Naive B cell (primary cell): Measurements from ENCODE around the gene DAAM2. TPM values are rescaled to one million over a fixed set of nuclear protein-coding genes. Genes with fewer than 3 reads are reported as not detected.

Source experiments
- ATAC-seq, 2 donors: fragments of 150-1000 bp; cut with Tn5 transposase; 2 replicates each; pipeline ENCODE4 v1.10.0; 2021; ENCODE audit warnings: low read depth in 2 of 2, mild to moderate bottlenecking in 2 of 2, moderate library complexity in 2 of 2
- DNase-seq: peaks from one replicate; pipeline ENCODE4 v3.0.0; 2022
- H3K27ac Mint-ChIP-seq, 6 donors: one replicate each; pipeline ENCODE4 v1.8.0; 2020 to 2022; ENCODE audit warnings: mild to moderate bottlenecking in 6 of 6, mixed read lengths in 6 of 6, moderate library complexity in 5 of 6, inconsistent platforms in 2 of 6
- H3K27me3 Mint-ChIP-seq, 3 donors: one replicate each; pipeline ENCODE4 v1.8.0; 2021 to 2022; ENCODE audit warnings: mixed read lengths in 3 of 3, mild to moderate bottlenecking in 1 of 3
- H3K36me3 Mint-ChIP-seq, 2 donors: one replicate each; pipeline ENCODE4 v1.8.0; 2020 to 2022; ENCODE audit warnings: mixed read lengths in 2 of 2, inconsistent platforms in 1 of 2, mild to moderate bottlenecking in 1 of 2
- H3K4me1 Mint-ChIP-seq, 3 donors: one replicate each; pipeline ENCODE4 v1.8.0; 2020 to 2022; ENCODE audit warnings: mixed read lengths in 3 of 3, inconsistent platforms in 1 of 3, mild to moderate bottlenecking in 1 of 3, moderate library complexity in 1 of 3
- H3K4me3 Mint-ChIP-seq, 8 donors: one replicate each; pipeline ENCODE4 v1.8.0; 2020 to 2022; ENCODE audit warnings: mild to moderate bottlenecking in 8 of 8, mixed read lengths in 8 of 8, moderate library complexity in 8 of 8, inconsistent platforms in 2 of 8
- H3K9me3 Mint-ChIP-seq, 7 donors: one replicate each; pipeline ENCODE4 v1.8.0; 2020 to 2022; ENCODE audit warnings: mixed read lengths in 7 of 7, mild to moderate bottlenecking in 5 of 7, inconsistent platforms in 2 of 7, moderate library complexity in 1 of 7
- polyA plus RNA-seq, 6 donors: library from polyadenylated mRNA; unstranded; fragments of 300-500 nt; fragmentation: Illumina TruSeq; gene quantifications; one replicate each; pipeline ENCODE4 v1.2.3, GENCODE V29; 2021; ENCODE audit warnings: low read depth in 6 of 6

The DAAM2 gene
- polyA plus RNA-seq, 6 donors from 2014 or later = not detected

DNA sequence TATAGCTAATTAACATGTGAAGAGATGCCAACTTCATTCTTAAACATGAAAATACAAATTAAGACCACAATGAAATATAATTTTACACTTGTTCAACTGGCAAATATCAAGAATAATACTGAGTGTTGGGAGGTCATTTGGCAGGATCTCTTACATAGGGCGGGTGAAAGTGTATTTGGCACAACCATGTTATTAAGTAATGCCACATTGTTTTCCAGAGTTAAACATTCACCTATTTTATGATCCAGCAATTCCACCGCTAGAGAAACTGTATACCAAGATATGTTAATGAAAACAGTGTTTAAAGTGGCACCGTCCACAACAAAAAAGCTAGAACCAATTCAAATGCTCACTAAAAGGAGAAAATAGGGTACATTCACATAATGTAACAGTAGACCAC, 128.0 kb downstream of the DAAM2 start:
- Mint-ChIP-seq H3K4me1 (no peaks in the 10 kb centered on the region), H3K36me3 (no peaks in the 10 kb centered on the region), H3K27me3 (peaks cover 4 to 10% (median 5%) of the 10 kb centered on the region in 3 donors), H3K4me3 (no peak overlapping the region), H3K27ac (no peak overlapping the region), H3K9me3 (no peaks in the 10 kb centered on the region)
- no peak for ATAC-seq
- DNase-seq = no peak

DNA sequence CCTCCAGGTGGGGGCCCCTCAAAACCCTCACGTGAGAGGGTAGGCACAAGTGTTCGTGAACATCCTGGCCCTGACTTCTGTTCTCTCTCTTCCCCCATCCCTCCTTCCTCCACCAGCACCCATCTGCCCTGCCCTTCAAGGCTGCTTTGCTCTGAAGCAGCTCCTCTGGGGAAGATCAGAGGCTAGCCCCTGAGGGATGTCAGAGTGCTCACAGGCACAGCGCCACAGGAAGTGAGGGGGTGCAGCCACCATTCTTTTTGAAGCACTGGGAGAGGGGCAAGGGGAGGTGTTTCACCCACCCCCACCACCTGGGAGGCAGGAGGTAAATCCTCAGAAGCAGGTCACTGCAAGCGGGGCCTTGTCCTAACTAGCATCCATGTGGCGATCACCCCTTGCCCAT, 130.6 kb downstream of the DAAM2 start:
- no peak for DNase-seq
- no peaks in the 10 kb centered on the region for H3K36me3 Mint-ChIP-seq
- H3K27me3 Mint-ChIP-seq = peaks cover 5 to 7% (median 5%) of the 10 kb centered on the region in 3 donors
- H3K4me1 Mint-ChIP-seq = no peaks in the 10 kb centered on the region
- peaks cover 0 to 4% (median 0%) of the 10 kb centered on the region in 7 donors for H3K9me3 Mint-ChIP-seq
- H3K4me3 Mint-ChIP-seq = peak overlapping the region in 1 of 8 donors; percentile 2
- no peak for ATAC-seq
- H3K27ac Mint-ChIP-seq = no peak overlapping the region

DNA sequence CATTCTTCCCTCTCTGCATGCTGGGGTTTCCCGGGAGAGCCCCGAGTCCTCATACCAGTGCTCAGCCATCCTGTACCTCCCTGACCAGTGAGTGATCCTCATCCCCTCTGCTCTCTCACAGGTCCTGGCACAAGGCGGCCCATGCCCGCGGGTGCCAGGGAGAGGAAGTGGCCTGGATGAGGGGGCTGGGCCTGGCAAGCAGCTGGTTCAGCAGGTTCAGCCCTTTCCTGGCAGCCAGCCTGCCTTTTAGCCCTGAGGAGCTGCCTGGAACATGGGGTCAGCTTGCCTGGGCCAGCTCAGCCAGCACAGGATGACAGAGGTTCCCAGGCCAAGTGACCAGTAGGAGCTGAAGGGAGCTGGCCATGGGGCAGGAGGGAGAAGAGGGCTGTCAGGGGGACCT, 131.2 kb downstream of the DAAM2 start:
- ATAC-seq (no peak), DNase-seq (no peak)
- no peaks in the 10 kb centered on the region for H3K36me3 Mint-ChIP-seq
- H3K27ac Mint-ChIP-seq = no peak overlapping the region
- H3K27me3 Mint-ChIP-seq = peaks cover 1 to 5% (median 3%) of the 10 kb centered on the region in 3 donors
- H3K4me3 Mint-ChIP-seq = no peak overlapping the region
- peaks cover 0 to 4% (median 0%) of the 10 kb centered on the region in 7 donors for H3K9me3 Mint-ChIP-seq
- no peaks in the 10 kb centered on the region for H3K4me1 Mint-ChIP-seq

DNA sequence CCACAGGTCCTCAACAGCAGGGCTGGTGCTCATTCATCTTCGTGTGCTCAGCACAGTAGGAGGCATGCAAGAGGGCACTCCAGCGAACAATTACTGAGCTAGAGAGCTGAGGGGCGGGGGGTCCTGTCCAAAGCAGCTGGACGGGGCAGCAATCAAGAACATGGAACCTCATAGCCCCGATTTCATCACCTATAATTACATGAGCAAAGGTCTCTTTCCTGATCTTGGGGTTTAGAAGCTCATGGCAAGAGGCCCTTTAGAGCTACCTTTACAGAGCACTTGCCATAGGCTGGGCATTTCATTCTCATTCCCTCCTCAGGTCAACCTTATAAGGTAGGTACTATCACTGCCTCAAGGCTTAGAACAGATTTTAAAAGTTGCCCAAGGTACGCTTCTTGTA, 131.7 kb downstream of the DAAM2 start:
- Mint-ChIP-seq H3K4me3 (no peak overlapping the region), H3K9me3 (peaks cover 0 to 4% (median 0%) of the 10 kb centered on the region in 7 donors), H3K36me3 (no peaks in the 10 kb centered on the region), H3K27ac (no peak overlapping the region), H3K4me1 (no peaks in the 10 kb centered on the region), H3K27me3 (peaks cover 1 to 5% (median 3%) of the 10 kb centered on the region in 3 donors)
- DNase-seq (no peak), ATAC-seq (no peak)

DNA sequence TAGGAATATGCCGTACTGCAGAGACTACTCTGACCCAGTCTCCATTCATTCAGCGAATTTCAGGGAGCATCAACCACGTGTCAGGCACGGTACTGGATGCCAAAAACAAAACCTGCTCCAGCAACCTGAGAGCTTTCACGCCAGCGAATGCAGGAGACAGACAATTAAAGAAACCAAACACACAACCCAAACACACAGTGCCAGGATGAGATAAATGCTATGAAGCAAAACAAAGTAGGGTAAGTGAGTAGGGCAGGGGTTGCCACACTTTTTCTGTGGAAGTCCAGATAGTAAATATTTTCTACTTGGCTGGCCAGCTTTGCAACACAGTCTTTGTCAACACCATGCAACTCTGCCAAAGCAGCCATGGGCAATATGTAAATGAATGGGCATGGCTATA, 132.1 kb downstream of the DAAM2 start:
- Mint-ChIP-seq H3K27me3 (peaks cover 3 to 8% (median 5%) of the 10 kb centered on the region in 3 donors), H3K4me3 (no peak overlapping the region)
- DNase-seq = no peak

DNA sequence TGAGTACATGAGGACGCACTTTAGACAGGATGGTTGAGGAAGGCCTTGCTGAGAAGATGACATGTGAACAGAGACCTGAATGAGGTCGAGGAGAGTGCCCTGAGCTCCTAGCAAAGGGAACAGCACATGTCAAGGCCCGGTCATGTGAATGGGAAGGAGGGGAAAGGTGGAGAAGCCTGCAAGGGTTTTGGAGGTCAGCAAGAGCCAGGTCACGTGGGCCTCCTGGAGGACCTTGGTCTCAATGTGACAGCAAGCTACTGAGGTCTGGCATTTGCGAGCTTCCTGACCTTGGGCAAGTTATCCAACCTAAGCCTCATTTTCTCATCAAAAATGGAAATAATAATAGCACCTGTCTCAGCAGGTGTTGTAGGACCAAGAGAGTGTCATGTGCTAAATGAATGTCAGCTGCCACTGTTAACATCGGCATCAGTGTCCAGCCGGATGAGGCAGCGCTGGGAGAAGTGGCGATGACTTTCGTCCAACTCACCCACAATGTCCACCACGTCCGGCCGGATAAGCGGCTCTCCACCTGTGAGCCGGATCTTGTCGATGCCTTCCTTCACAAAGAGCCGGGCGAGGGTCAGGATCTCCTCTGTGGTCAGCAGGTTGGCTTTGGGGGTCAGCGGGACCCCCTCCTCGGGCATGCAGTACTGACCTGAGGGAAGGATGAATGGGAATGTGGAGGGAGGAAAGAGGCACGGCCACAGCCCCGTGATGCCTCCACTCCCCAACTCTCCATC, 133.2 kb downstream of the DAAM2 start:
- no peak overlapping the region for H3K4me3 Mint-ChIP-seq
- peak overlapping the region in 1 of 6 donors; percentile 84 for H3K27ac Mint-ChIP-seq
- no peaks in the 10 kb centered on the region for H3K36me3 Mint-ChIP-seq
- peaks cover 0 to 4% (median 0%) of the 10 kb centered on the region in 7 donors for H3K9me3 Mint-ChIP-seq
- no peak for ATAC-seq
- H3K4me1 Mint-ChIP-seq = no peaks in the 10 kb centered on the region
- no peak for DNase-seq
- H3K27me3 Mint-ChIP-seq = peaks cover 3 to 15% (median 12%) of the 10 kb centered on the region in 3 donors

More for the DNA sequence above, 132.1 kb downstream of the DAAM2 start:
- Mint-ChIP-seq H3K27ac (no peak overlapping the region), H3K4me1 (no peaks in the 10 kb centered on the region), H3K9me3 (peaks cover 0 to 4% (median 0%) of the 10 kb centered on the region in 7 donors), H3K36me3 (no peaks in the 10 kb centered on the region)
- ATAC-seq = no peak

DNA sequence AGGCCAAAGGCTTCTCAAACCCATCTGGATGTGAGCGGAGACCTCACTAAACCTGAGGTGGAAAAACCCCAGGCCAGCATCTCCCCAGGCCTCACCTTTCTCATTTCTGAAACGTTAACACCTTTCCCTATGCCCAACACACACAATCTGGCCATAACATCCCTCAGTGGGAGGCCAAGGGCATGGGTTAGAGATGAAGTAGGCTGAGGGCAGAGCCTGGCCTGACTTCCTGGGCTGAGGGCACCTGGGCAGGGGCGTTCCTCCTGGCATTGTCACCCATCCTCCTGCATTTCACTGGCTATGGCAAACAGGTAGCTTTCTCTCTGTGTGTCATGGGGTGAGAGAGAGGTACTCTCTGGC, 133.7 kb downstream of the DAAM2 start:
- H3K27ac Mint-ChIP-seq = no peak overlapping the region

DNA sequence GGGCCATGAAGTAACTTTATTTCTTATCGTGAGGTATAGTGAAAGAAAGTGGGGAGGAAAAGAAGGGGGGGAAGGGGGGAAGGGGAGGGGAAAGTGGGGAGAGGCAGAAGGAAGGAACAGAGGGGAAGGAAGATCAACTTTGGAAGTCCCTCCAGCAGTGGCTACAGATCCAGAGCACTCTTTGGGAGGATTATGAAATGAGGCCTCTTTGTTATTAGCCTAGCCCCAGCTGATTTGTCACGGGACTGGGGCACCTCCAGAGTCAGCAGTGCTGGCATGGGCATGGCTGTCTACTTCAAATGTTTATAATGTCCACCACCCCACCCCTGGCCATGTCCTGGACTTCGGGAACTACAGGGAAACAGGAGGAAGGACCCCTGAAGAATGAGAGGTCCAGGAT, 134.5 kb downstream of the DAAM2 start:
- no peak for DNase-seq
- peaks cover 3 to 20% (median 15%) of the 10 kb centered on the region in 3 donors for H3K27me3 Mint-ChIP-seq
- ATAC-seq = no peak
- no peak overlapping the region for H3K27ac Mint-ChIP-seq
- H3K4me1 Mint-ChIP-seq = no peaks in the 10 kb centered on the region
- no peak overlapping the region for H3K4me3 Mint-ChIP-seq
- no peaks in the 10 kb centered on the region for H3K36me3 Mint-ChIP-seq
- H3K9me3 Mint-ChIP-seq = peaks cover 0 to 4% (median 0%) of the 10 kb centered on the region in 7 donors

More for the DNA sequence above, 133.7 kb downstream of the DAAM2 start:
- Mint-ChIP-seq H3K4me3 (no peak overlapping the region), H3K9me3 (peaks cover 0 to 4% (median 0%) of the 10 kb centered on the region in 7 donors), H3K36me3 (no peaks in the 10 kb centered on the region), H3K4me1 (no peaks in the 10 kb centered on the region), H3K27me3 (peaks cover 3 to 15% (median 12%) of the 10 kb centered on the region in 3 donors)
- DNase-seq (no peak), ATAC-seq (no peak)

DNA sequence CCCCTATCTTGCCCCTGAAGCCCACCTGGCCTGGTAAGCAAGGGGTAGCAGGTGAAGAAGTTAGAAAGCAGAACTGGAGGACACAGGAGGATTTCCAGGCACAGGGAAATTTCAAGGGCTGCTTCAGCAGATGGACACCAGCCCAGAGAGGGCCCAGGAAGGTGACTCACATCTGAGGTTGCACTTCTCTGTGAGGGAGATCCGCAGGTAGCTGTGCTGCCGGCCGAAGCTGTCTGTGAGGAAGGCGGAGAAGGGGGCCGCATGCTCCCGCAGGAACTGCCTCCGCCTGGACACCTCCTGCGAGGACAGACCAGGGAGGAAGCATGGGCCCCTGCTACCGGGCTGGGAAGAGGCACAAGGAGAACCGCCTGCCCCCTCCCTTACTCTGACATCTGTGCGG, 135.0 kb downstream of the DAAM2 start:
- Mint-ChIP-seq H3K36me3 (no peaks in the 10 kb centered on the region), H3K4me3 (no peak overlapping the region), H3K9me3 (peaks cover 0 to 6% (median 0%) of the 10 kb centered on the region in 7 donors), H3K27me3 (peaks cover 3 to 25% (median 20%) of the 10 kb centered on the region in 3 donors), H3K4me1 (no peaks in the 10 kb centered on the region), H3K27ac (no peak overlapping the region)
- no peak for DNase-seq
- ATAC-seq = no peak

DNA sequence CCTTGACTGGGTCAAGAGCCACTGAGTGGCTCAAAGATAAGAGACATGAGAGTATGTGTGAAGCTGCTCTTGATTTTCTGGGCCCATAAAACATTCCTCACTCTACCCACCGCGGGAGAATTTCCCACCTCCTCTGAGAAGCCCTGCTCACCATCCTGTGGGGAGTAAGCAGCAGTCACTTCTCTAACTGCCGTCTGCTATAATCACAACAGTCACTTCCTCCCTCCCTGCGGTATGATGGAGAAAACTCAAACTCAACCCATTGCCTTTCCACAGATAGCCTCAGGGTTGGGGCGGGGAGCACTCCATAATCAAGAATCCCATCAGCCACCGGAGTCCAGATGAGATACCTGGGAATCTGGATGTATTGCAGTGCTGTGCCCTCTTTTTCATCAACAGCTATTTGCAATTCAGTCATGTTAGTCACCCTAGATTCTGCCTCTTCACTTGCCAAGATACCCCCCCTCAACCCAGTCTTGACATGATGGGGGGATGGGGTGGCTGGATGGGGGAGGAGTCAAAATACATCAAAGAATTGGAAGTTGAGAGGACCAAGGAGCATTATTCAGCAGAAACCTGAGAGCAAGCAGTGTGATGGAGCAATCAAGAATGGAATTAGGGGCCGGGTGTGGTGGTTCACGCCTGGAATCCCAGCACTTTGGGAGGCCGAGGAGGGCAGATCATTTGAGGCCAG, 137.0 kb downstream of the DAAM2 start:
- Mint-ChIP-seq H3K9me3 (peaks cover 0 to 6% (median 0%) of the 10 kb centered on the region in 7 donors), H3K4me3 (no peak overlapping the region), H3K27me3 (peaks cover 13 to 42% (median 35%) of the 10 kb centered on the region in 3 donors), H3K27ac (peak overlapping the region in 1 of 6 donors; percentile 5), H3K4me1 (peaks cover 4 to 7% (median 7%) of the 10 kb centered on the region in 3 donors), H3K36me3 (no peaks in the 10 kb centered on the region)
- DNase-seq (no peak), ATAC-seq (no peak)

DNA sequence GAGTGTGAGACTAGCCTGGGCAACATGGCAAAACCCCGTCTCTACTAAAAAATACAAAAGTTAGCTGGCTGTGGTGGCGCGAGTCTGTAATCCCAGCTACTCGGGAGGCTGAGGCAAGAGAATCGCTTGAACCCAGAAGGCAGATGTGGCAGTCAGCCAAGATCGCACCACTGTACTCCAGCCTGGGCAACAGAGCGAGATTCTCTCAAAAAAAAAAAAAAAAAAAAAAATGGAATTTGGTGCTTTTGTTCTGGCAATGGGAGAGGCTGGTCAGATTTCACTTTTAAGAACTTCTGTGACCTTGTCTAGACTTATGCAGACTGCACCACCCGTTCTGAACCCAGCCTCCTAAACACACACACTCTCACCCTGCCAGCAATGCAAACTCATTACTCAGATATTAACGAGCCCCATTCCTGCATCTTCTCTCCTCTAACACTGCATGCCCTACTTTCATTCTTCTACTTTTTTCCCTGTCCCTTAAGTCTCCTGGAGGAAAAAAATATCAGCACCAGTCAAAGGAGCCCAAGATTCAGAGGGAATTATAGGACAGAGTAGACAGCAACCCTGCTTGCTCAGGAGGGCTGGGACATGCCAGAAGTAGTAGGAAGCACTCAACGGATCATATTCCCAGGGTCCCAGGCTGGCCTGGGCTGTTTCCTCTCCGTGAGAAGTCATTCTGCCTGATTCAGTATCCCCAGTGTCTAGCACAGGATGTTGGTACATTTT, 137.7 kb downstream of the DAAM2 start:
- Mint-ChIP-seq H3K4me1 (peaks cover 4 to 9% (median 7%) of the 10 kb centered on the region in 3 donors), H3K27ac (no peak overlapping the region), H3K27me3 (peaks cover 13 to 43% (median 35%) of the 10 kb centered on the region in 3 donors)

DNA sequence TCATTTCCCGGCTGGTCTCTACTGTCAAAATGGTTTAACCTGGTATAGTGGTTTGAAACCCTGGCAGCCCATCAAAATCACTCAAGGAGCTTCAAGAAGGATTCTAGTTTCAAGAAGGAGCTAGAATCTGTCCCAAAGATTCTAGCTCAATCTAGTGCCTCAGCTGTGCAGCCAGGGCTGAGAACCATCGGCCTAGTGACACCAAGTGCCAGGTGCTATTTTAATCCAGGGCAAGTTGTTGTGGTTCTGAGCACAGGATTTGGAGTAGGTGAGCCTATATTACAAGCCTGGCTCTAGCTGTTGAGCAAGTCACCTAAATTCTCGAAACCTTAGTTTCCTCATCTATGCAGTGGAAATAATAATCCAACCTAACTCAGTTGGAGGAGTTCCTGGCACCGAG, 138.4 kb downstream of the DAAM2 start:
- peaks cover 0 to 6% (median 0%) of the 10 kb centered on the region in 7 donors for H3K9me3 Mint-ChIP-seq
- DNase-seq (no peak), ATAC-seq (no peak)

More for the DNA sequence above, 137.7 kb downstream of the DAAM2 start:
- H3K36me3 Mint-ChIP-seq = no peaks in the 10 kb centered on the region
- DNase-seq (no peak), ATAC-seq (no peak)
- H3K4me3 Mint-ChIP-seq = peak overlapping the region in 1 of 8 donors; percentile 66
- H3K9me3 Mint-ChIP-seq = peaks cover 0 to 6% (median 0%) of the 10 kb centered on the region in 7 donors

DNA sequence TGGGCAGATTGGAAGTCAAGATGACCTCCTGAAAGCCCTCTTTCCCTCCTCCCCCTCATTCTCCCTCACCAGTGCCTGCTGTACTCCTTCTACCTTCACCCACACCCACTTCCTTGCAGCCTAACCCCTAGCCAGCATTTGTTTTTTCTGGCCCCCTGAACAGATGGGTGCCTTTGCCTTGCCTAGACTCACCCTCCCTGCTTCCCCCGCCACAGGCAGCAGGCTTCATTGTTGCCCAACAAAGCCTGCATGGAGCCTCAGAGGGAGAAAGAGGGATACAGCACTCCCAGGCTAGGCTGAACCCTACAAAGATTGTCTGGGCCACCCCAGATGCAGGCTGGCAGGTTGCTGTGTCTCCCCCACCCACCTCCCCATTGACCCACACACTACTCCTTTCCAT, 139.4 kb downstream of the DAAM2 start:
- Mint-ChIP-seq H3K27ac (peak overlapping the region in 2 of 6 donors; percentile 60 to 79), H3K4me1 (peaks cover 4 to 9% (median 7%) of the 10 kb centered on the region in 3 donors), H3K36me3 (no peaks in the 10 kb centered on the region), H3K9me3 (peaks cover 0 to 2% (median 0%) of the 10 kb centered on the region in 7 donors), H3K4me3 (no peak overlapping the region), H3K27me3 (peaks cover 21 to 59% (median 50%) of the 10 kb centered on the region in 3 donors)
- ATAC-seq (no peak), DNase-seq (no peak)

More for the DNA sequence above, 138.4 kb downstream of the DAAM2 start:
- peaks cover 19 to 49% (median 41%) of the 10 kb centered on the region in 3 donors for H3K27me3 Mint-ChIP-seq
- H3K27ac Mint-ChIP-seq = no peak overlapping the region
- H3K4me1 Mint-ChIP-seq = peaks cover 4 to 9% (median 7%) of the 10 kb centered on the region in 3 donors
- no peaks in the 10 kb centered on the region for H3K36me3 Mint-ChIP-seq
- H3K4me3 Mint-ChIP-seq = no peak overlapping the region
